ENCODE data around the gene TMEM54.

Gene TMEM54

GRCh38 chr1:32881871-32882850 is 19.0 kb downstream of the TMEM54 start:
- peak in 27 of 51 donors; percentile 20 to 73 (median 35) for DNase-seq

GRCh38 chr1:32881291-32881690 is 19.9 kb downstream of the TMEM54 start:
- no peak for DNase-seq

- no peak for DNase-seq
These were observed 22.6 kb downstream of the TMEM54 start for GRCh38 chr1:32878637-32879041.

GRCh38 chr1:32878183-32878582 is 23.0 kb downstream of the TMEM54 start:
- DNase-seq = peak in 4 of 51 donors; percentile 22 to 29 (median 26)

- DNase-seq = peak in 2 of 51 donors; percentile 27 to 39
These were observed 23.7 kb downstream of the TMEM54 start for GRCh38 chr1:32877211-32878110.

- DNase-seq = peak in 29 of 51 donors; percentile 17 to 73 (median 31)
These were observed 24.6 kb downstream of the TMEM54 start for GRCh38 chr1:32876341-32877210.

GRCh38 chr1:32874860-32875752 is 26.1 kb downstream of the TMEM54 start:
- DNase-seq = no peak

GRCh38 chr1:32873484-32873883 is 27.7 kb downstream of the TMEM54 start:
- no peak for DNase-seq

GRCh38 chr1:32872192-32872460 is 29.1 kb downstream of the TMEM54 start:
- no peak for DNase-seq

GRCh38 chr1:32871364-32872191 is 29.6 kb downstream of the TMEM54 start:
- DNase-seq = no peak

GRCh38 chr1:32870615-32871363 is 30.4 kb downstream of the TMEM54 start, which contains the start of gene FNDC5:
Gene FNDC5 (minus strand): TSS chr1:32870912.
- peak in 3 of 51 donors; percentile 20 to 26 (median 23) for DNase-seq

- peak in 1 of 51 donors; percentile 40 for DNase-seq
These were observed 31.1 kb downstream of the TMEM54 start for GRCh38 chr1:32869923-32870614.

GRCh38 chr1:32868806-32869455 is 32.3 kb downstream of the TMEM54 start:
- DNase-seq = no peak

- no peak for DNase-seq
These were observed 33.1 kb downstream of the TMEM54 start for GRCh38 chr1:32868085-32868484.

GRCh38 chr1:32867671-32868070 is 33.5 kb downstream of the TMEM54 start:
- no peak for DNase-seq

GRCh38 chr1:32867151-32867550 is 34.0 kb downstream of the TMEM54 start:
- no peak for DNase-seq

Measured in hypothalamus (tissue), 51 donors.